Peyer's patch (tissue), 4 donors: ENCODE results near the gene RCOR3. TPM values are rescaled to one million over a fixed set of nuclear protein-coding genes. Genes with fewer than 3 reads are reported as not detected.

ENCODE experiments used
- DNase-seq, 3 donors: peaks; one replicate each; pipeline ENCODE4 v3.0.0-alpha.2; 2017 to 2019
- H3K27ac ChIP-seq, 4 donors: fragments of 200-600 bp; sonication (generic); one replicate each; pipeline ENCODE4 v1.5.1; 2016 to 2019
- H3K27me3 ChIP-seq, 2 donors: fragments of 200-600 bp; sonication (generic); one replicate each; pipeline ENCODE4 v1.5.1; 2019
- H3K36me3 ChIP-seq, 3 donors: fragments of 200-600 bp; sonication (generic); one replicate each; pipeline ENCODE4 v1.5.1; 2016 to 2019
- H3K4me1 ChIP-seq, 4 donors: fragments of 200-600 bp; sonication (generic); one replicate each; pipeline ENCODE4 v1.5.1; 2016 to 2019
- H3K4me3 ChIP-seq, 4 donors: fragments of 200-600 bp; sonication (generic); 1 replicate in 3 of 4; 2 replicates in 1 of 4; pipeline ENCODE4 v1.5.1; 2016 to 2019; ENCODE audit warnings: mild to moderate bottlenecking in 1 of 4
- H3K9me3 ChIP-seq, 4 donors: fragments of 200-600 bp; sonication (generic); one replicate each; pipeline ENCODE4 v1.5.1; 2016 to 2019; ENCODE audit warnings: mild to moderate bottlenecking in 1 of 4
- CTCF ChIP-seq, 6 experiments: fragments of 450-650 bp in 4 of 6; fragments of 200-600 bp in 2 of 6; sonication (generic) in 1 of 6; IDR thresholded peaks; one replicate each; pipeline ENCODE4 v1.5.1; 2017 to 2019; ENCODE audit warnings: antibody characterized with exemption in 6 of 6, mild to moderate bottlenecking in 3 of 6, moderate library complexity in 1 of 6
- POLR2A ChIP-seq, 2 donors: fragments of 450-650 bp; IDR thresholded peaks; one replicate each; pipeline ENCODE4 v1.5.1; 2017; ENCODE audit warnings: antibody characterized with exemption in 2 of 2, mild to moderate bottlenecking in 2 of 2, moderate library complexity in 2 of 2
- total RNA-seq, 4 donors: library from RNA; depleted of rRNA; stranded (reverse); fragments of >200 nt; gene quantifications; one replicate each; pipeline ENCODE4 v1.1.0, GENCODE V29; 2016

The RCOR3 gene
- total RNA-seq, result 10 to 100 TPM; 69.3 to 95.4 (median 74.7) TPM

GRCh38 chr1:211258756-211259637 is at the start of gene RCOR3:
Gene RCOR3 (plus strand): TSS chr1:211259366. CDS start chr1:211259561, 195 bp downstream.
- Histone ChIP-seq H3K4me3 (peak within 1 kb of the TSS; percentile 82 to 94 (median 86)), H3K4me1 (peaks cover 0 to 19% (median 3%) of the 10 kb centered on the region in 4 donors), H3K27me3 (no peaks in the 10 kb centered on the region), H3K36me3 (no peaks in the 10 kb centered on the region), H3K27ac (peak within 1 kb of the TSS; percentile 93 to 100 (median 98)), H3K9me3 (no peaks in the 10 kb centered on the region)
- peak; percentile 71 to 79 for TF ChIP-seq POLR2A (IDR thresholded peaks at IDR 0.05)
- TF ChIP-seq CTCF (IDR thresholded peaks at IDR 0.05), result peak; percentile 36 to 78 (median 68)
- peak; percentile 91 to 97 (median 97) for DNase-seq

- TF ChIP-seq POLR2A (IDR thresholded peaks at IDR 0.05) (no peak), CTCF (IDR thresholded peaks at IDR 0.05) (no peak)
- H3K9me3 ChIP-seq, result no peaks in the 10 kb centered on the region
- H3K4me1 ChIP-seq, result no peaks in the 10 kb centered on the region
- no peak overlapping the region for H3K27ac ChIP-seq
- no peak overlapping the region for H3K4me3 ChIP-seq
- no peaks in the 10 kb centered on the region for H3K36me3 ChIP-seq
- no peaks in the 10 kb centered on the region for H3K27me3 ChIP-seq
- no peak for DNase-seq
Observed at GRCh38 chr1:211210052-211210451, 49.1 kb upstream of the RCOR3 start.

- no peak for DNase-seq
- H3K9me3 ChIP-seq, result no peaks in the 10 kb centered on the region
- TF ChIP-seq POLR2A (IDR thresholded peaks at IDR 0.05) (no peak), CTCF (IDR thresholded peaks at IDR 0.05) (no peak)
- no peaks in the 10 kb centered on the region for H3K36me3 ChIP-seq
- H3K27ac ChIP-seq, result no peak overlapping the region
- no peaks in the 10 kb centered on the region for H3K4me1 ChIP-seq
- no peak overlapping the region for H3K4me3 ChIP-seq
- H3K27me3 ChIP-seq, result no peaks in the 10 kb centered on the region
Observed at GRCh38 chr1:211210965-211211364, 48.2 kb upstream of the RCOR3 start.

- DNase-seq, result no peak
- TF ChIP-seq CTCF (IDR thresholded peaks at IDR 0.05) (no peak), POLR2A (IDR thresholded peaks at IDR 0.05) (no peak)
- Histone ChIP-seq H3K4me1 (no peaks in the 10 kb centered on the region), H3K36me3 (no peaks in the 10 kb centered on the region), H3K27ac (no peak overlapping the region), H3K27me3 (no peaks in the 10 kb centered on the region), H3K9me3 (no peaks in the 10 kb centered on the region), H3K4me3 (no peak overlapping the region)
Observed at GRCh38 chr1:211213702-211214101, 45.5 kb upstream of the RCOR3 start.

- Histone ChIP-seq H3K4me1 (no peaks in the 10 kb centered on the region), H3K4me3 (no peak overlapping the region), H3K36me3 (no peaks in the 10 kb centered on the region), H3K27ac (no peak overlapping the region), H3K9me3 (no peaks in the 10 kb centered on the region), H3K27me3 (no peaks in the 10 kb centered on the region)
- TF ChIP-seq CTCF (IDR thresholded peaks at IDR 0.05) (no peak), POLR2A (IDR thresholded peaks at IDR 0.05) (no peak)
- DNase-seq, result no peak
Observed at GRCh38 chr1:211215577-211215976, 43.6 kb upstream of the RCOR3 start.
